WTC11 (cell line): ENCODE measurements around the gene MYOZ2.

Source experiments
- ATF1 ChIP-seq: sonication (generic); formaldehyde crosslinking; IDR thresholded peaks from 2 replicates; pipeline ENCODE4 v1.8.1; 2023; ENCODE audit warnings: mild to moderate bottlenecking, moderate library complexity, missing genetic modification reagents
- FOXK1 ChIP-seq: sonication (generic); formaldehyde crosslinking; IDR thresholded peaks from 2 replicates; pipeline ENCODE4 v1.8.0; 2022; ENCODE audit warnings: mild to moderate bottlenecking, moderate library complexity, missing genetic modification reagents
- HMGA2 ChIP-seq: fragments of 250-450 bp; sonication (Bioruptor Pico); IDR thresholded peaks from 2 replicates; pipeline ENCODE4 v1.4.0; 2021; ENCODE audit warnings: mild to moderate bottlenecking, moderate library complexity
- JUN ChIP-seq: sonication (generic); formaldehyde crosslinking; IDR thresholded peaks from 2 replicates; pipeline ENCODE4 v1.8.0; 2023; ENCODE audit warnings: mild to moderate bottlenecking, missing genetic modification reagents
- TEAD4 ChIP-seq: sonication (generic); formaldehyde crosslinking; IDR thresholded peaks from 2 replicates; pipeline ENCODE4 v1.8.0; 2022; ENCODE audit warnings: mild to moderate bottlenecking, missing genetic modification reagents
- TF ChIP-seq, protein P1 (sequence below): sonication (generic); formaldehyde crosslinking; conservative IDR thresholded peaks from 2 replicates; pipeline ENCODE4 v1.8.1; 2022; ENCODE audit warnings: mild to moderate bottlenecking, missing genetic modification reagents
- TF ChIP-seq, protein P2 (sequence below): fragments of 200-600 bp; IDR thresholded peaks from 2 replicates; pipeline ENCODE4 v1.8.0; 2022; ENCODE audit warnings: antibody characterized with exemption
- TF ChIP-seq, protein P3 (sequence below): sonication (generic); formaldehyde crosslinking; IDR thresholded peaks from 2 replicates; pipeline ENCODE4 v1.8.1; 2023; ENCODE audit warnings: mild to moderate bottlenecking, missing genetic modification reagents, moderate library complexity
- TF ChIP-seq, protein P4 (sequence below): fragments of 250-450 bp; sonication (Bioruptor Pico); IDR thresholded peaks from 2 replicates; pipeline ENCODE4 v2.1.2; 2022; ENCODE audit warnings: mild to moderate bottlenecking, moderate library complexity

DNA sequence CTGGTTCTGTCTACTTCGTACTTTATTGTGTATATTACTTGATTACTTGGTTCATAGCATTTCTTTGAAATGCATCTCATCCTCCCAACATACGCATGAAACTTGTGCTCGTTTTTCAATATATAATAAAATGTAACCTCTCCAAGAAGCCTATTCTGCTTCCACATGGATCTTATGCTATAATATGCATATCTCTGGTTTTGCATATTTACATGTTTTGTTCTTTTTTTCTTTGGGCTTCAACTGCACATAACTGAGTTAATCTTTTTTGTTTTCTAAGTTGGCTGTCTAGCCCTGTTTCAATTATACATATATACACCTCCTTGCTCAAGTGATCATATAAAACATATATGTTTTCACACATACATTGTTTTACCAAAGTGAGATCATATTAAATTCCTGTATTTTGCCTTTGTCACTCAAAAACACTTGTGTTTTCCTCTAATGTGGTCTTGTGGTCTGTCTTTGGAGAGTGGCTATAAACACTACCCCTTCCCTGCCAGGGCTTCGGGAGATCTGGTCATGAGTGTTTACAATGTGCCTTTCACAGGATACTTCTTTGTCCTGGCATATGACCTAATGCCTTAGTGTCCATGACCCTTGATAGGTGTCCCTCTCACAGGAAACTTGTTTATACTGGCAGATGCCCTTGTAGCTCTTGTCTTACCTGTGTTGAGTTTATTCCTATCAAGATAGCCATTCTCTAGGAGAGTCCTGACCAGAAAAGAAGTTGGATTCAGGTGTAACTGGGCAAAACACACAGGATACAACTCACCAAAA lies 94.5 kb downstream of the MYOZ2 start:
- TF ChIP-seq JUN (CRISPR knock-in tag), result no peak
- TF ChIP-seq, protein P1, sequence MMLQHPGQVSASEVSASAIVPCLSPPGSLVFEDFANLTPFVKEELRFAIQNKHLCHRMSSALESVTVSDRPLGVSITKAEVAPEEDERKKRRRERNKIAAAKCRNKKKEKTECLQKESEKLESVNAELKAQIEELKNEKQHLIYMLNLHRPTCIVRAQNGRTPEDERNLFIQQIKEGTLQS (CRISPR knock-in tag), result no peak
- TF ChIP-seq, protein P2, sequence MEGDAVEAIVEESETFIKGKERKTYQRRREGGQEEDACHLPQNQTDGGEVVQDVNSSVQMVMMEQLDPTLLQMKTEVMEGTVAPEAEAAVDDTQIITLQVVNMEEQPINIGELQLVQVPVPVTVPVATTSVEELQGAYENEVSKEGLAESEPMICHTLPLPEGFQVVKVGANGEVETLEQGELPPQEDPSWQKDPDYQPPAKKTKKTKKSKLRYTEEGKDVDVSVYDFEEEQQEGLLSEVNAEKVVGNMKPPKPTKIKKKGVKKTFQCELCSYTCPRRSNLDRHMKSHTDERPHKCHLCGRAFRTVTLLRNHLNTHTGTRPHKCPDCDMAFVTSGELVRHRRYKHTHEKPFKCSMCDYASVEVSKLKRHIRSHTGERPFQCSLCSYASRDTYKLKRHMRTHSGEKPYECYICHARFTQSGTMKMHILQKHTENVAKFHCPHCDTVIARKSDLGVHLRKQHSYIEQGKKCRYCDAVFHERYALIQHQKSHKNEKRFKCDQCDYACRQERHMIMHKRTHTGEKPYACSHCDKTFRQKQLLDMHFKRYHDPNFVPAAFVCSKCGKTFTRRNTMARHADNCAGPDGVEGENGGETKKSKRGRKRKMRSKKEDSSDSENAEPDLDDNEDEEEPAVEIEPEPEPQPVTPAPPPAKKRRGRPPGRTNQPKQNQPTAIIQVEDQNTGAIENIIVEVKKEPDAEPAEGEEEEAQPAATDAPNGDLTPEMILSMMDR, result no peak
- TF ChIP-seq ATF1 (CRISPR knock-in tag), result no peak
- TF ChIP-seq FOXK1, result no peak
- no peak for TF ChIP-seq HMGA2 (CRISPR knock-in tag)
- no peak for TF ChIP-seq TEAD4
- TF ChIP-seq, protein P3, sequence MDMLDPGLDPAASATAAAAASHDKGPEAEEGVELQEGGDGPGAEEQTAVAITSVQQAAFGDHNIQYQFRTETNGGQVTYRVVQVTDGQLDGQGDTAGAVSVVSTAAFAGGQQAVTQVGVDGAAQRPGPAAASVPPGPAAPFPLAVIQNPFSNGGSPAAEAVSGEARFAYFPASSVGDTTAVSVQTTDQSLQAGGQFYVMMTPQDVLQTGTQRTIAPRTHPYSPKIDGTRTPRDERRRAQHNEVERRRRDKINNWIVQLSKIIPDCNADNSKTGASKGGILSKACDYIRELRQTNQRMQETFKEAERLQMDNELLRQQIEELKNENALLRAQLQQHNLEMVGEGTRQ (CRISPR knock-in tag), result no peak
- TF ChIP-seq, protein P4, sequence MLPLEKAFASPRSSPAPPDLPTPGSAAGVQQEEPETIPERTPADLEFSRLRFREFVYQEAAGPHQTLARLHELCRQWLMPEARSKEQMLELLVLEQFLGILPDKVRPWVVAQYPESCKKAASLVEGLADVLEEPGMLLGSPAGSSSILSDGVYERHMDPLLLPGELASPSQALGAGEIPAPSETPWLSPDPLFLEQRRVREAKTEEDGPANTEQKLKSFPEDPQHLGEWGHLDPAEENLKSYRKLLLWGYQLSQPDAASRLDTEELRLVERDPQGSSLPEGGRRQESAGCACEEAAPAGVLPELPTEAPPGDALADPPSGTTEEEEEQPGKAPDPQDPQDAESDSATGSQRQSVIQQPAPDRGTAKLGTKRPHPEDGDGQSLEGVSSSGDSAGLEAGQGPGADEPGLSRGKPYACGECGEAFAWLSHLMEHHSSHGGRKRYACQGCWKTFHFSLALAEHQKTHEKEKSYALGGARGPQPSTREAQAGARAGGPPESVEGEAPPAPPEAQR (CRISPR knock-in tag), result no peak
